Stimulated activated CD4-positive, alpha-beta T cell treated with anti-CD3 and anti-CD28 coated beads, Interleukin-2, amount 100 ng/mL, for 48 hours (primary cell): Measurements from ENCODE around the gene PCDHGA11.
"Not testable (repeated sequence)": the region's sequence is repeated elsewhere in the genome, so short reads cannot be mapped to it uniquely, and the experiment has no call there.

Experiments used
- DNase-seq, 2 donors: peaks; one replicate each; pipeline ENCODE4 v3.0.0-alpha.2; 2020

PCDHGA11 gene

DNA sequence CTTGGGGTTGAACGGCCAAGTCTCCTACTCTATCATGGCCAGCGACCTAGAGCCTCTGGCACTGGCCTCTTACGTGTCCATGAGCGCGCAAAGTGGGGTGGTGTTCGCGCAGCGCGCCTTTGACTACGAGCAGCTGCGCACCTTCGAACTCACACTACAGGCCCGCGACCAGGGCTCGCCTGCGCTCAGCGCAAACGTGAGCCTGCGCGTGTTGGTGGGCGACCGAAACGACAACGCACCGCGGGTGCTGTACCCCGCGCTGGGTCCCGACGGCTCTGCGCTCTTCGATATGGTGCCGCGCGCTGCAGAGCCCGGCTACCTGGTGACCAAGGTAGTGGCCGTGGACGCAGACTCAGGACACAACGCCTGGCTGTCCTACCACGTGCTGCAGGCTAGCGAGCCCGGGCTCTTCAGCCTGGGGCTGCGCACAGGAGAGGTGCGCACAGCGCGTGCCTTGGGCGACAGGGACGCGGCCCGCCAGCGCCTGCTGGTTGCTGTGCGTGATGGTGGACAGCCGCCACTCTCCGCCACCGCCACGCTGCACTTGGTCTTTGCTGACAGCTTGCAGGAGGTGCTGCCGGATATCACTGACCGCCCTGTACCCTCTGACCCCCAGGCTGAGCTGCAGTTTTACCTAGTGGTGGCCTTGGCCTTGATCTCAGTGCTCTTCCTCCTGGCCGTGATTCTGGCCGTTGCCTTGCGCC, 21.1 kb upstream of the PCDHGA11 start:
- DNase-seq, result no peak

- DNase-seq, result no peak
Observed at GRCh38 chr5:141402553-141403243, 18.2 kb upstream of the PCDHGA11 start, which contains the start of gene PCDHGA9. TSS of gene PCDHGA9 (plus strand) at chr5:141402778. CDS start at chr5:141402953, 175 bp downstream.

DNA sequence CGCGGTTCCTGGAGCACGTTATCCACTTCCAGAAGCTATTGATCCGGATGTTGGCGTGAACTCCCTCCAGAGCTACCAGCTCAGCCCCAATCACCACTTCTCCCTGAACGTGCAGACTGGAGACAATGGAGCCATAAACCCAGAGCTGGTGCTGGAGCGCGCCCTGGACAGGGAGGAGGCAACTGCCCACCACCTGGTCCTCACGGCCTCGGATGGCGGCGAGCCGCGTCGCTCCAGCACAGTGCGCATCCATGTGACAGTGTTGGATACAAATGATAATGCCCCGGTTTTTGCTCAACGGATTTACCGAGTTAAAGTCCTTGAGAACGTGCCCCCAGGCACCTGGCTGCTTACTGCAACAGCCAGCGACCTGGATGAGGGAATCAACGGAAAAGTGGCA, 17.5 kb upstream of the PCDHGA11 start:
- DNase-seq, result no peak

GRCh38 chr5:141407790-141408505, 12.9 kb upstream of the PCDHGA11 start, which contains the start of gene PCDHGB6:
TSS of gene PCDHGB6 (plus strand) at chr5:141408021. CDS start at chr5:141408203, 182 bp downstream.
- DNase-seq, result not testable (repeated sequence)

DNA sequence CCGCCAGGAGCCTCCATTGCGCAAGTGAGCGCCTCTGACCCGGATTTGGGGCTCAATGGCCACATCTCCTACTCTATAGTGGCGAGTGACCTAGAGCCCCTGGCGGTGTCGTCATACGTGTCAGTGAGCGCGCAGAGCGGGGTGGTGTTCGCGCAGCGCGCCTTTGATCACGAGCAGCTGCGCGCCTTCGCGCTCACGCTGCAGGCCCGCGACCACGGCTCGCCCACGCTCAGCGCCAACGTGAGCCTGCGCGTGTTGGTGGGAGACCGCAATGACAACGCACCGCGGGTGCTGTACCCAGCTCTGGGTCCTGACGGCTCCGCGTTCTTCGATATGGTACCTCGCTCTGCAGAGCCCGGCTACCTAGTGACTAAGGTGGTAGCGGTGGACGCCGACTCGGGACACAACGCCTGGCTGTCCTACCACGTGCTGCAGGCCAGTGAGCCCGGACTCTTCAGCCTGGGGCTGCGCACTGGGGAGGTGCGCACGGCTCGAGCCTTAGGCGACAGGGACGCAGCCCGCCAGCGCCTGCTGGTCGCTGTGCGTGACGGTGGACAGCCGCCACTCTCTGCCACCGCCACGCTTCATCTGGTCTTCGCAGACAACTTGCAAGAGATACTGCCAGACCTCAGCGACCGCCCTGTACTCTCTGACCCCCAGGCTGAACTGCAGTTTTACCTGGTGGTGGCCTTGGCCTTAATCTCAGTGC, 11.1 kb upstream of the PCDHGA11 start:
- no peak for DNase-seq

DNA sequence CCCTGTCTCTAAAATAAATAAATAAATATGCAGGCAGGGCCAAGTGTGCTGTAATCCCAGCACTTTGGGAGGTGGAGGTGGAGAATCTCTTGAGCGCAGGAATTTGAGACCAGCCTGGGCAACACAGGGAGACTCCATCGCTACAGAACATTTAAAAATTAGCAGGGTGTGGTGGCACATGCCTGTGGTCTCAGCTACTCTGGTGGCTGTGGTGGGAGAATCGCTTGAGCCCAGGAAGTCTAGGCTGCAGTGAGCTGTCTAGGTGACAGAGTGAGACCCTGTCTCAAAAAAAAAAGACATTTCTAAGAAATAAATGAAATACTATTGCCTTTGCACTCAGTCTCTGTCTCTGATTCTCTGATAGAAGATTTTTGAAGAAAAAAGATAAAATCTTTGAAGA, 9.3 kb upstream of the PCDHGA11 start:
- DNase-seq, result no peak

DNA sequence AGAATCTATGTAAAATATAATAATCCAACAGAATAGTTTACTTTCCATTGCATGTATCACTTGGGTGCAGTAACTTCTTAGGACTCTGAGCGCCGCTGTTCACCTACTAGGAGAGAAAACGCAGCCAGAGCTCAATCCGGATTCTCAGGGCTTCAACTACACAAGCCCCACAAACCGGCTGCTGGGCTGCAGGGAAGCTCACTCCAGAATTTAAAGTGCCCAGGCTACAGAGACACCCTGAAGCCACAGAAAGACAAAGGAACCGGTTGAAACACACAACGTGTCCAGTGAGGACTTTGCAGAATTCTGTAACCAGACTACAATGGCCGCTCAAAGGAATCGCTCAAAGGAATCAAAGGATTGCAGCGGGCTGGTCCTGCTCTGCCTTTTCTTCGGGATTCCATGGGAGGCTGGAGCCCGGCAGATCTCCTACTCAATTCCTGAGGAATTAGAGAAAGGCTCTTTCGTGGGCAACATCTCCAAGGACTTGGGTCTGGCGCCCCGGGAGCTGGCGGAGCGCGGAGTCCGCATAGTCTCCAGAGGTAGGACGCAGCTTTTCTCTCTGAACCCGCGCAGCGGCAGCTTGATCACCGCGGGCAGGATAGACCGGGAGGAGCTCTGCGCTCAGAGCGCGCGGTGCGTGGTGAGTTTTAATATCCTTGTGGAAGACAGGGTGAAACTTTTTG, 7.9 kb upstream of the PCDHGA11 start, which contains the start of gene PCDHGA10:
Gene PCDHGA10 (plus strand): TSS at position 134 of the 686 bp plus-strand sequence. CDS start 189 bp downstream, at position 323.
- DNase-seq, result peak; percentile 39 to 41

- no peak for DNase-seq
Observed at GRCh38 chr5:141413540-141414069, 7.2 kb upstream of the PCDHGA11 start.

GRCh38 chr5:141414548-141415274, 6.1 kb upstream of the PCDHGA11 start:
- not testable (repeated sequence) for DNase-seq

GRCh38 chr5:141415275-141415618, 5.6 kb upstream of the PCDHGA11 start:
- DNase-seq, result not testable (repeated sequence)

DNA sequence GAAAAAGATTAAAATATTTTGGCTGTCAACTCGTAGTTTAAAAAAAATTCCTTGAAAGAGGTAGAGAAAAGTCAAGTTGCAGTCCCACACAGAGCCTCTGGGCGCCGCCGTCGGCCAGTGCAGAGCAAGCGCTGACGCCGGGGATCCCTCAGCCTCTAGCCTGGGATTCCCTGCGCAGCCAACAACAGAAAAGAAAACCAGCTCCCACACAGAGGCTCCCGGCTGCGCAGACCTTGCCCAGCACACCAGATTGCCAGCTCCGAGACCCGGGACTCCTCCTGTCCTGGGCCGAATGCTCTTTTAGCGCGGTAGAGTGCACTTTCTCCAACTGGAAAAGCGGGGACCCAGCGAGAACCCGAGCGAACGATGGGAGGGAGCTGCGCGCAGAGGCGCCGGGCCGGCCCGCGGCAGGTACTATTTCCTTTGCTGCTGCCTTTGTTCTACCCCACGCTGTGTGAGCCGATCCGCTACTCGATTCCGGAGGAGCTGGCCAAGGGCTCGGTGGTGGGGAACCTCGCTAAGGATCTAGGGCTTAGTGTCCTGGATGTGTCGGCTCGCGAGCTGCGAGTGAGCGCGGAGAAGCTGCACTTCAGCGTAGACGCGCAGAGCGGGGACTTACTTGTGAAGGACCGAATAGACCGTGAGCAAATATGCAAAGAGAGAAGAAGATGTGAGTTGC, 3.2 kb upstream of the PCDHGA11 start, which contains the start of gene PCDHGB7:
Gene PCDHGB7 (plus strand): TSS at position 184 of the 679 bp plus-strand sequence. CDS start 183 bp downstream, at position 367.
- peak; percentile 49 to 50 for DNase-seq

GRCh38 chr5:141419074-141419880, 1.6 kb upstream of the PCDHGA11 start:
- DNase-seq, result no peak

DNA sequence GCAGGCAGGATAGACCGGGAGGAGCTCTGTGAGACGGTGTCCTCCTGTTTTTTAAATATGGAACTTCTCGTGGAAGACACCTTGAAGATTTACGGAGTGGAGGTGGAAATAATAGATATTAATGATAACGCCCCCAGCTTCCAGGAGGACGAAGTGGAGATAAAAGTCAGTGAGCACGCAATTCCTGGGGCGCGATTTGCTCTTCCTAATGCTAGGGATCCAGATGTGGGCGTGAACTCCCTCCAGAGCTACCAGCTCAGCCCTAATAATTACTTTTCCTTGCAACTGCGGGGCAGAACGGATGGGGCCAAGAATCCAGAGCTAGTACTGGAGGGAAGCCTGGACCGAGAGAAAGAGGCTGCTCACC, 621 bp downstream of the PCDHGA11 start:
- DNase-seq, result no peak

DNA sequence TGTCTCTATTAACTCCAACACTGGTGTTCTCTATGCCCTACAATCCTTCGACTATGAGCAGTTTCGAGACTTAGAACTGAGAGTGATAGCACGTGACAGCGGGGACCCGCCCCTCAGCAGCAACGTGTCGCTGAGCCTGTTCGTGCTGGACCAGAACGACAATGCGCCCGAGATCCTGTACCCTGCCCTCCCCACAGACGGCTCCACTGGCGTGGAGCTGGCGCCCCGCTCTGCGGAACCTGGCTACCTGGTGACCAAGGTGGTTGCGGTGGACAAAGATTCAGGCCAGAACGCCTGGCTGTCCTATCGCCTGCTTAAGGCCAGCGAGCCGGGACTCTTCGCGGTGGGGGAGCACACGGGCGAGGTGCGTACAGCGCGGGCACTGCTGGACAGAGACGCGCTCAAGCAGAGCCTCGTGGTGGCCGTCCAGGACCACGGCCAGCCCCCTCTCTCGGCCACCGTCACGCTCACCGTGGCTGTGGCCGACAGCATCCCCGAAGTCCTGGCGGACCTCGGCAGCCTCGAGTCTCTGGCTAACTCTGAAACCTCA, 2.0 kb downstream of the PCDHGA11 start:
- no peak for DNase-seq

GRCh38 chr5:141427783-141428426, 7.1 kb downstream of the PCDHGA11 start:
- no peak for DNase-seq

- DNase-seq, result no peak
Observed at GRCh38 chr5:141430332-141431113, 9.7 kb downstream of the PCDHGA11 start, which contains the start of gene PCDHGA12. TSS of gene PCDHGA12 (plus strand) at chr5:141430507. CDS start at chr5:141430760, 253 bp downstream.

DNA sequence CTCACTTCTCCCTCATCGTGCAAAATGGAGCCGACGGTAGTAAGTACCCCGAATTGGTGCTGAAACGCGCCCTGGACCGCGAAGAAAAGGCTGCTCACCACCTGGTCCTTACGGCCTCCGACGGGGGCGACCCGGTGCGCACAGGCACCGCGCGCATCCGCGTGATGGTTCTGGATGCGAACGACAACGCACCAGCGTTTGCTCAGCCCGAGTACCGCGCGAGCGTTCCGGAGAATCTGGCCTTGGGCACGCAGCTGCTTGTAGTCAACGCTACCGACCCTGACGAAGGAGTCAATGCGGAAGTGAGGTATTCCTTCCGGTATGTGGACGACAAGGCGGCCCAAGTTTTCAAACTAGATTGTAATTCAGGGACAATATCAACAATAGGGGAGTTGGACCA, 10.4 kb downstream of the PCDHGA11 start:
- DNase-seq, result no peak

DNA sequence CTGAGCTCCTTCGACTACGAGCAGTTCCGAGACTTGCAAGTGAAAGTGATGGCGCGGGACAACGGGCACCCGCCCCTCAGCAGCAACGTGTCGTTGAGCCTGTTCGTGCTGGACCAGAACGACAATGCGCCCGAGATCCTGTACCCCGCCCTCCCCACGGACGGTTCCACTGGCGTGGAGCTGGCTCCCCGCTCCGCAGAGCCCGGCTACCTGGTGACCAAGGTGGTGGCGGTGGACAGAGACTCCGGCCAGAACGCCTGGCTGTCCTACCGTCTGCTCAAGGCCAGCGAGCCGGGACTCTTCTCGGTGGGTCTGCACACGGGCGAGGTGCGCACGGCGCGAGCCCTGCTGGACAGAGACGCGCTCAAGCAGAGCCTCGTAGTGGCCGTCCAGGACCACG, 11.5 kb downstream of the PCDHGA11 start:
- DNase-seq, result not testable (repeated sequence)
